ENCODE measurements around the gene RAVER2.

The RAVER2 gene

DNA sequence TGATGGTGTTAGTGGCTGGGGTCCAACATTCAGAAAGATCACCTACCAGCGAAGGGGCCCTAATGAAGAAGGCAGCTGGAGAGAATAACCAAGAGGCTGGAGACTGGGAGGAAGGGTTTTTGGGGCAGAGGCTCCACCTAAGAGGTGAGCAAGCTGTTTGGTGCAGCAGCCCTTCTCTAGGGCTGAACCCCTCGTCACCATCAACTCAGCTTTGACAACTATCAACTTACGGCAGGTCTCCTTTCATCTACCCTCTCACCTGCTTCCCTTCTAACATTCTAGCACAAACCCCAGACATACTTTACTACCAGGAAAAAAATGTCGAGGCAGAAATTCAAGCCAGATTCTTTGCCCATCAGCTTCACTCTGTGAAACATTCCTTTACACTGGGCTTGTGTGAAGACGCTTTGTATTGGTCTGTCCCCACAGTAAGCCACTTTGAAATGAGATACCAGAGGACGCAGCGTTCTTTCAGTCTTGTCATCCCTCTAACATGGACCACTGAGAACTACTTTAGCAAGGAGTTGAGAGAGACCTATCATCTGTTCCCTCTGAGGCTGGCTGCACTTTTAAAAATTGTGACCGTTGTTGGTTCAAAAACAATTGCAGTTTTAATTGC, 84.6 kb downstream of the RAVER2 start:
- no peak for DNase-seq (ENCODE audit: low spot score)
- TF ChIP-seq, protein P1, sequence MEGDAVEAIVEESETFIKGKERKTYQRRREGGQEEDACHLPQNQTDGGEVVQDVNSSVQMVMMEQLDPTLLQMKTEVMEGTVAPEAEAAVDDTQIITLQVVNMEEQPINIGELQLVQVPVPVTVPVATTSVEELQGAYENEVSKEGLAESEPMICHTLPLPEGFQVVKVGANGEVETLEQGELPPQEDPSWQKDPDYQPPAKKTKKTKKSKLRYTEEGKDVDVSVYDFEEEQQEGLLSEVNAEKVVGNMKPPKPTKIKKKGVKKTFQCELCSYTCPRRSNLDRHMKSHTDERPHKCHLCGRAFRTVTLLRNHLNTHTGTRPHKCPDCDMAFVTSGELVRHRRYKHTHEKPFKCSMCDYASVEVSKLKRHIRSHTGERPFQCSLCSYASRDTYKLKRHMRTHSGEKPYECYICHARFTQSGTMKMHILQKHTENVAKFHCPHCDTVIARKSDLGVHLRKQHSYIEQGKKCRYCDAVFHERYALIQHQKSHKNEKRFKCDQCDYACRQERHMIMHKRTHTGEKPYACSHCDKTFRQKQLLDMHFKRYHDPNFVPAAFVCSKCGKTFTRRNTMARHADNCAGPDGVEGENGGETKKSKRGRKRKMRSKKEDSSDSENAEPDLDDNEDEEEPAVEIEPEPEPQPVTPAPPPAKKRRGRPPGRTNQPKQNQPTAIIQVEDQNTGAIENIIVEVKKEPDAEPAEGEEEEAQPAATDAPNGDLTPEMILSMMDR (IDR thresholded peaks at IDR 0.05; ENCODE audit: extremely low read depth, insufficient read depth, missing control alignments) = no peak
- in situ Hi-C loops (cut with MboI; ENCODE audit: low pct_unique_long_range_greater_than_20kb, low sequenced_read_pairs, unreplicated experiment) = no loop called here

DNA sequence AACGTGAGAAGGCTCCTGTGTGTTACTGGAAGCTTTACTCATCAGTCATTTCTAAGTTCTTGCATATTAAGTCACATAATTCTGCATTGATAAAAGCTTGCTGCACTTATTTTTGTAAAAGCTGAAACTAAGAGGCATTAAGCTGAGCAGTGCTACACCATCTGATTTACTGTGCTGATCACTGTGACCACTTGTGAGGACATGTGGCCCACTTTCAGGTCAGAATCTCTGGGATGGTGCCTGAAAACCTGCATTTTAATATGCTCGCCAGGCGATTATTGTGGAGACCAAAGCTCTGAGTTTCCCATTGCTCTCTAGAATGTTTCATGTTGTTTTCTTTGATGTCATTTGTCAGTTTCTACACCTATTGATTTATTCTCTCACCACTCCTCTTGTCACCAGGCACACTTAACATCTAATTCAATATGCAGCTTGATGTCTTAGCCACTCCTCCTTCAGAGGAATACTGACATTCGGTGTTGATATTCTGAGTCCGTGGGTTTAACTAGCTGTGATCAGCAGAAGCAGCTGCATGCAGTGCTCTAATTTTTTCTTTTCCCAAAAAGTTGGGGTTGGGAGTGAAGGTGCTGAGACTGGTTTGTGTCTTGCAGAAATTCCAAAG, 85.3 kb downstream of the RAVER2 start:
- in situ Hi-C loops (cut with MboI; ENCODE audit: low pct_unique_long_range_greater_than_20kb, low sequenced_read_pairs, unreplicated experiment) = no loop called here
- TF ChIP-seq, protein P1 (IDR thresholded peaks at IDR 0.05; ENCODE audit: extremely low read depth, insufficient read depth, missing control alignments) = no peak
- DNase-seq (ENCODE audit: low spot score) = no peak

DNA sequence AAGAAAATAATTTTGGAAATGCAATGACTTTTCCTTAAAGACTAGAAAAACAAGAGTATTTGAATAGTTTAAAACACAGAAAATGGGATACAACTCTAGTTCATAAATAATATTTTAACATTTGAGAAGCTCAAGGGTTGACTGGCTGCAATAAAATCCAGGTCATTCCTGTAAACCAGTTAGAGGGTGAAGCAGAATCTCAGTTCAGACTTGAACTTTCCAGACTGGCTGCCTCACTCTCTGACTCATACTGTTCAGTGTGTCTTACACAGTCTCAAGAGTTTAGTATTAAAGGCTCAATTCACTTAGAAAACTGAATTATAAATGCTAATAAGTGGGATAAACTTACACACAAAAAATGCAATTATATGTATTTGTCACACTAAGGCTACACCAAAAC, 89.9 kb downstream of the RAVER2 start:
- no peak for DNase-seq (ENCODE audit: low spot score)
- in situ Hi-C loops (cut with MboI; ENCODE audit: low pct_unique_long_range_greater_than_20kb, low sequenced_read_pairs, unreplicated experiment) = no loop called here
- TF ChIP-seq, protein P1 (IDR thresholded peaks at IDR 0.05; ENCODE audit: extremely low read depth, insufficient read depth, missing control alignments) = no peak

DNA sequence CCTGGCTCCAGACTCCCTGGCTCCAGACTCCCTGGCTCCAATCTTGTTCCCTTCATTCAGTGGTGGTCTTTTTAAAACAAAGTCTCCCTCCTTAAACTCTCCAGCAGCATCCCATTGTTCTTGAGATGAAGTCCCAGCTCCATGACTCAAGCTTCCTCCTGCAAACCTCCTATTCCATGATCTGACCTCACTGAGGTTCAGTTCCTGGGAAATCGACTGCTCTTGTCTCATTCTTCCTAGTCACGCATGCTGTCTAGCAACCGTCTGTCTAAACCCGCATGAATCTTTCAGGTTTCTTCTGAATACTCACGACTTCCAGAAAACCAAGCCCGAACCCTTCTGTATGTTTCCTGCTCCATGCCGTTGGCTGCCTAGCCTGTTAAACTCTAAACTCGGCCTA, 91.9 kb downstream of the RAVER2 start:
- DNase-seq (ENCODE audit: low spot score) = no peak
- TF ChIP-seq, protein P1 (IDR thresholded peaks at IDR 0.05; ENCODE audit: extremely low read depth, insufficient read depth, missing control alignments) = no peak
- in situ Hi-C loops (cut with MboI; ENCODE audit: low pct_unique_long_range_greater_than_20kb, low sequenced_read_pairs, unreplicated experiment) = no loop called here

DNA sequence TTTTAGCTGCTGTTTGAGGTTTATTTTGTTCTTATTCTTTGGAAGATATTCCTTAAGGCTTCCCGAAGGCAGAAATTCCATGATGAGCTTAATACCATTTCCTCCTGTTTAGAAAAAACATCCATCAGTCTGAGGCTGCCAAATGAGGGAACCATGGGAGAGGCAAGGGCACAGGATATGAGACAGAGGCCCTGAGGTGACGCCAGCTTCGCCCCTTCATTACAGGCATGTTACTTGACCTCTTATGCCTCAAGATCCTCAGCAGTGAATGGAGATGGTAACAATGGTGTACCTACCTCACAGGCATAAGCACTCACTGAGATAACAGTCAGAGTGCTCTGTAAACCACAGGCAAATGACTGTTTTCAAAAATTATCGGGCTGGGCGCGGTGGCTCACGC, 93.6 kb downstream of the RAVER2 start:
- TF ChIP-seq, protein P1 (IDR thresholded peaks at IDR 0.05; ENCODE audit: extremely low read depth, insufficient read depth, missing control alignments) = no peak
- in situ Hi-C loops (cut with MboI; ENCODE audit: low pct_unique_long_range_greater_than_20kb, low sequenced_read_pairs, unreplicated experiment) = no loop called here
- no peak for DNase-seq (ENCODE audit: low spot score)

DNA sequence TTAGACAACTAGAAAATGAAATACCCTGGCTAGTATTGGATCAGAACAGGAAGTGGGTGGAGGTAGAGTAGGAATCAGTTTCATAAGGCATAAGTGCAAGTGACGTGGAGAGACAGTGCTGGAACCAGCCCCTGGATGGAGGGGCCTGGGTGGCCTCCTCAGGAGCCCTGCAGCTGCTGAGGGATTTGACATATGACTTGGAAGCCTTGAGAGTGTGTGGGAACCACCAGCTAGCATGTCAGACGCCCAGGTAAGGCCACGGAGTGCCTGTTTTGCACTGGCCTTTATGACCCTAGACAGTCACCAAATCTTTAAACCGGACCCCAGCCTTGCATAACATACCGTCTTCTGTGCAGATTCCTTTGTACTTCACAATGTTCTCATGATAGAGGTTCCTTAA, 94.4 kb downstream of the RAVER2 start:
- no peak for DNase-seq (ENCODE audit: low spot score)
- TF ChIP-seq, protein P1 (IDR thresholded peaks at IDR 0.05; ENCODE audit: extremely low read depth, insufficient read depth, missing control alignments) = no peak
- in situ Hi-C loops (cut with MboI; ENCODE audit: low pct_unique_long_range_greater_than_20kb, low sequenced_read_pairs, unreplicated experiment) = no loop called here
